WTC11 (cell line): ENCODE data around the gene PAOX. TPM values are rescaled to one million over a fixed set of nuclear protein-coding genes. Genes with fewer than 3 reads are reported as not detected.

Experiments used
- ATAC-seq: fragments of 200-7000 bp; cut with Tn5 transposase; 2 replicates; pipeline ENCODE4 v1.10.0; 2021; ENCODE audit warnings: mild to moderate bottlenecking, moderate library complexity
- CTCF ChIA-PET: fragments of 300-600 bp; sonication (Branson Sonifier 250); formaldehyde crosslinking; loops from one replicate; lab custom pipeline; 2021; ENCODE audit warnings: antibody characterized with exemption; lab: Charles Lee
- POLR2A ChIA-PET: fragments of 350-600 bp; sonication (Branson Sonifier 250); formaldehyde crosslinking; loops from one replicate; lab custom pipeline; 2021; ENCODE audit warnings: antibody characterized with exemption; lab: Charles Lee
- DNase-seq: peaks from one replicate; pipeline ENCODE4 v3.0.0; 2021; ENCODE audit warnings: low spot score
- H3K27ac Mint-ChIP-seq: 2 replicates; pipeline ENCODE4 v1.8.0; 2021; ENCODE audit warnings: mixed read lengths
- H3K27me3 Mint-ChIP-seq: 2 replicates; pipeline ENCODE4 v1.8.0; 2021; ENCODE audit warnings: low read depth, mild to moderate bottlenecking, moderate library complexity, mixed read lengths
- H3K36me3 Mint-ChIP-seq: 2 replicates; pipeline ENCODE4 v1.8.0; 2021; ENCODE audit warnings: mixed read lengths
- H3K4me1 Mint-ChIP-seq: 2 replicates; pipeline ENCODE4 v1.8.0; 2022; ENCODE audit warnings: mixed read lengths
- H3K4me3 Mint-ChIP-seq: 2 replicates; pipeline ENCODE4 v1.8.0; 2021; ENCODE audit warnings: mild to moderate bottlenecking, moderate library complexity, mixed read lengths
- H3K9me3 Mint-ChIP-seq: 2 replicates; pipeline ENCODE4 v1.8.0; 2021; ENCODE audit warnings: mixed read lengths
- AR ChIP-seq: fragments of 250-450 bp; sonication (Bioruptor Pico); IDR thresholded peaks from 2 replicates; pipeline ENCODE4 v1.9.0; 2021; ENCODE audit warnings: mild to moderate bottlenecking
- ATF2 ChIP-seq: sonication (generic); formaldehyde crosslinking; IDR thresholded peaks from 2 replicates; pipeline ENCODE4 v1.8.1; 2022; ENCODE audit warnings: low read depth, missing genetic modification reagents, borderline replicate concordance
- ATF3 ChIP-seq: sonication (generic); formaldehyde crosslinking; conservative IDR thresholded peaks from 2 replicates; pipeline ENCODE4 v1.8.1; 2022; ENCODE audit warnings: mild to moderate bottlenecking, missing genetic modification reagents
- ATF6 ChIP-seq: sonication (generic); formaldehyde crosslinking; IDR thresholded peaks from 2 replicates; pipeline ENCODE4 v1.8.1; 2023; ENCODE audit warnings: mild to moderate bottlenecking, missing genetic modification reagents
- CBFB ChIP-seq: sonication (generic); formaldehyde crosslinking; IDR thresholded peaks from 2 replicates; pipeline ENCODE4 v1.8.1; 2022; ENCODE audit warnings: mild to moderate bottlenecking, low read depth, missing genetic modification reagents
- CREB1 ChIP-seq: sonication (generic); formaldehyde crosslinking; IDR thresholded peaks from 2 replicates; pipeline ENCODE4 v1.8.0; 2023; ENCODE audit warnings: mild to moderate bottlenecking, missing genetic modification reagents
- CREM ChIP-seq: sonication (generic); formaldehyde crosslinking; IDR thresholded peaks from 2 replicates; pipeline ENCODE4 v1.8.1; 2022; ENCODE audit warnings: mild to moderate bottlenecking, missing genetic modification reagents, moderate library complexity
- FOXK1 ChIP-seq: sonication (generic); formaldehyde crosslinking; IDR thresholded peaks from 2 replicates; pipeline ENCODE4 v1.8.0; 2022; ENCODE audit warnings: mild to moderate bottlenecking, moderate library complexity, missing genetic modification reagents
- FOXP4 ChIP-seq: sonication (generic); formaldehyde crosslinking; IDR thresholded peaks from 2 replicates; pipeline ENCODE4 v1.8.0; 2022; ENCODE audit warnings: mild to moderate bottlenecking, missing genetic modification reagents
- GTF2I ChIP-seq: fragments of 250-450 bp; sonication (Bioruptor Pico); conservative IDR thresholded peaks from 2 replicates; pipeline ENCODE4 v1.4.0; 2021; ENCODE audit warnings: mild to moderate bottlenecking
- HMGXB4 ChIP-seq: sonication (generic); formaldehyde crosslinking; IDR thresholded peaks from 2 replicates; pipeline ENCODE4 v1.8.1; 2023; ENCODE audit warnings: mild to moderate bottlenecking, moderate library complexity, missing genetic modification reagents
- IRF2 ChIP-seq: sonication (generic); formaldehyde crosslinking; IDR thresholded peaks from 2 replicates; pipeline ENCODE4 v1.8.0; 2022; ENCODE audit warnings: low read depth, missing genetic modification reagents, borderline replicate concordance
- JUN ChIP-seq: sonication (generic); formaldehyde crosslinking; IDR thresholded peaks from 2 replicates; pipeline ENCODE4 v1.8.0; 2023; ENCODE audit warnings: mild to moderate bottlenecking, missing genetic modification reagents
- MXD4 ChIP-seq: fragments of 250-450 bp; sonication (Bioruptor Pico); IDR thresholded peaks from 2 replicates; pipeline ENCODE4 v1.8.0; 2021; ENCODE audit warnings: mild to moderate bottlenecking, moderate library complexity, borderline replicate concordance
- NFE2L1 ChIP-seq: sonication (generic); formaldehyde crosslinking; IDR thresholded peaks from 2 replicates; pipeline ENCODE4 v1.8.1; 2023; ENCODE audit warnings: missing genetic modification reagents
- RORB ChIP-seq: fragments of 250-450 bp; sonication (Bioruptor Pico); IDR thresholded peaks from 2 replicates; pipeline ENCODE4 v1.9.0; 2021; ENCODE audit warnings: mild to moderate bottlenecking
- TCF7 ChIP-seq: sonication (generic); formaldehyde crosslinking; IDR thresholded peaks from 2 replicates; pipeline ENCODE4 v1.8.0; 2022; ENCODE audit warnings: mild to moderate bottlenecking, low read depth, missing genetic modification reagents, moderate library complexity
- TEAD4 ChIP-seq: sonication (generic); formaldehyde crosslinking; IDR thresholded peaks from 2 replicates; pipeline ENCODE4 v1.8.0; 2022; ENCODE audit warnings: mild to moderate bottlenecking, missing genetic modification reagents
- ZBTB21 ChIP-seq: sonication (generic); formaldehyde crosslinking; IDR thresholded peaks from 2 replicates; pipeline ENCODE4 v1.8.1; 2023; ENCODE audit warnings: mild to moderate bottlenecking, missing genetic modification reagents, borderline replicate concordance
- ZNF121 ChIP-seq: sonication (generic); formaldehyde crosslinking; IDR thresholded peaks from 2 replicates; pipeline ENCODE4 v1.8.0; 2023; ENCODE audit warnings: missing genetic modification reagents
- ZNF138 ChIP-seq: sonication (generic); formaldehyde crosslinking; conservative IDR thresholded peaks from 2 replicates; pipeline ENCODE4 v1.8.1; 2022; ENCODE audit warnings: mild to moderate bottlenecking, moderate library complexity, missing genetic modification reagents
- ZNF263 ChIP-seq: sonication (generic); formaldehyde crosslinking; IDR thresholded peaks from 2 replicates; pipeline ENCODE4 v1.8.1; 2022; ENCODE audit warnings: low read depth, mild to moderate bottlenecking, moderate library complexity, missing genetic modification reagents
- ZNF512 ChIP-seq: sonication (generic); formaldehyde crosslinking; IDR thresholded peaks from 2 replicates; pipeline ENCODE4 v1.8.1; 2022; ENCODE audit warnings: missing genetic modification reagents, borderline replicate concordance
- ZNF671 ChIP-seq: fragments of 250-450 bp; sonication (Bioruptor Pico); IDR thresholded peaks from 2 replicates; pipeline ENCODE4 v1.8.0; 2021; ENCODE audit warnings: mild to moderate bottlenecking
- total RNA-seq: library from RNA; stranded (reverse); gene quantifications from 3 replicates; pipeline ENCODE4 v1.2.3, GENCODE V29; 2021

PAOX gene
- total RNA-seq, 1 experiment from 2014 or later: 3.6 TPM

- Mint-ChIP-seq H3K4me3 (no peak overlapping the region), H3K27ac (no peak overlapping the region), H3K27me3 (peaks cover 12% of the 10 kb centered on the region), H3K4me1 (no peaks in the 10 kb centered on the region), H3K36me3 (peaks cover 37% of the 10 kb centered on the region), H3K9me3 (no peaks in the 10 kb centered on the region)
- ATAC-seq (no peak), DNase-seq (no peak)
- ChIA-PET POLR2A (no interaction called here), CTCF (interaction anchor here (2.4 kb wide), 1 partner anchor 33 kb away, joined by 14 read pairs; no protein-coding TSS in a partner anchor)
- no peak for TF ChIP-seq FOXK1 (CRISPR knock-in tag)
- TF ChIP-seq CREM (CRISPR knock-in tag): no peak
- TF ChIP-seq ATF3 (CRISPR knock-in tag): no peak
- no peak for TF ChIP-seq GTF2I
- TF ChIP-seq ZNF671 (CRISPR knock-in tag): no peak
- TF ChIP-seq ZBTB21: no peak
- no peak for TF ChIP-seq NFE2L1 (CRISPR knock-in tag)
- TF ChIP-seq HMGXB4: no peak
- no peak for TF ChIP-seq TCF7
- no peak for TF ChIP-seq FOXP4 (CRISPR knock-in tag)
- TF ChIP-seq ZNF263 (CRISPR knock-in tag): no peak
- no peak for TF ChIP-seq MXD4 (CRISPR knock-in tag)
- no peak for TF ChIP-seq JUN (CRISPR knock-in tag)
- TF ChIP-seq ZNF512: no peak
Observed at GRCh38 chr10:133362846-133363245, 16.2 kb upstream of the PAOX start.

- Mint-ChIP-seq H3K36me3 (peaks cover 48% of the 10 kb centered on the region), H3K27ac (no peak overlapping the region), H3K9me3 (no peaks in the 10 kb centered on the region), H3K4me1 (no peaks in the 10 kb centered on the region), H3K4me3 (no peak overlapping the region), H3K27me3 (peaks cover 12% of the 10 kb centered on the region)
- DNase-seq (no peak), ATAC-seq (no peak)
- CTCF ChIA-PET: interaction anchor here (1.2 kb wide), 1 partner anchor 35 kb away, joined by 4 read pairs; no protein-coding TSS in a partner anchor
- POLR2A ChIA-PET: no interaction called here
- TF ChIP-seq IRF2 (CRISPR knock-in tag): no peak
- TF ChIP-seq CBFB (CRISPR knock-in tag): no peak
- TF ChIP-seq AR (CRISPR knock-in tag): no peak
- TF ChIP-seq ZNF138 (CRISPR knock-in tag): no peak
- TF ChIP-seq CREB1 (CRISPR knock-in tag): no peak
- no peak for TF ChIP-seq ATF2
- TF ChIP-seq RORB (CRISPR knock-in tag): no peak
- no peak for TF ChIP-seq TEAD4 (CRISPR knock-in tag)
- no peak for TF ChIP-seq ZNF121 (CRISPR knock-in tag)
- no peak for TF ChIP-seq ATF6 (CRISPR knock-in tag)
Observed at GRCh38 chr10:133364645-133365431, 14.2 kb upstream of the PAOX start.
